H54 (cell line): Measurements from ENCODE around the gene GJE1.
A peak's percentile ranks its signal among the peaks of the same experiment; 100 is the strongest.
"Not testable (repeated sequence)": the region's sequence is repeated elsewhere in the genome, so short reads cannot be mapped to it uniquely, and the experiment has no call there.

ENCODE experiments used
- DNase-seq: peaks from one replicate; pipeline ENCODE4 v3.0.0; 2011; ENCODE audit warnings: low spot score, mixed read lengths; ENCODE audit not compliant: insufficient read length
- FAIRE-seq: peaks from 3 replicates; lab custom pipeline; 2011; peaks lifted over from hg19 to GRCh38; lab: Jason Lieb, UNC
- POLR2A ChIP-seq: IDR thresholded peaks from 2 replicates; pipeline ENCODE4 v1.6.1; 2011; ENCODE audit warnings: low read depth, mild to moderate bottlenecking, low read length

The GJE1 gene

GRCh38 chr6:142132625-142133024 is at the start of gene GJE1:
Gene GJE1 (plus strand): TSS chr6:142132925. CDS start chr6:142133159, 234 bp downstream.
- no peak for FAIRE-seq
- no peak for DNase-seq
- TF ChIP-seq POLR2A: no peak

GRCh38 chr6:142087950-142088857 is 44.5 kb upstream of the GJE1 start:
- no peak for DNase-seq
- TF ChIP-seq POLR2A: no peak
- no peak for FAIRE-seq

DNA sequence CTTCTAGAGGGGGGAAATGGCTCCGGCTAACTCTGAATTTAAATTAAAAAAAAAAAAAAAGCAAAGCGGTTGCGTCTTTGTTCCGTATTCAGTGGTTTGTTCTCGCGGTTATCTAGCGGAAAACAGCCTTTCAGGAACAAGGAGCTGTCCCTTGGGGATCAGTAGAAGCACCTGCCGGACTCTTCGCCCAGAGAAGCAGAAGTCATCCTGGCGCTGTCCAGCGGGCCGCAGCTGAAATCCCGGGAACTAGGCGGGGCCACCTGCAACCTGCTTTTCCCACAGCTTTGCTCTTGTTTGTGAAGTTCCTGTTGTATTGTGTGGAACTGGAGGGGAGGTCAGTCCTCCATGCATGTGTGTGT is 43.9 kb upstream of the GJE1 start:
- DNase-seq (no peak), FAIRE-seq (no peak)
- TF ChIP-seq POLR2A: no peak

DNA sequence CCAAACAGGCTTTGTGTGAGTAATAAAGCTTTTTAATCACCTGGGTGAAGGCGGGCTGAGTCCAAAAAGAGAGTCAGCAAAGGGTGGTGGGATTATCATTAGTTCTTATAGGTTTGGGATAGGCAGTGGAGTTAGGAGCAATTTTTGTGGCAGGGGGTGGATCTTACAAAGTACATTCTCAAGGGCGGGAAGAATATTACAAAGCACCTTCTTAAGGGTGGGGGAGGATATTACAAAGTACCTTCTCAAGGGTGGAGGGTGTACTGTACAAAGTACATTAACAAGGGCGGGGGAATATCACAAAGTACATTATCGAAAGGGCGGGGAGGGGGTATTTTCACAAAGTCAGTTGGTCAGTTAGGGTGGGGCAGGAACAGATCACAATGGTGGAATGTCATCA is 27.9 kb upstream of the GJE1 start:
- not testable (repeated sequence) for FAIRE-seq, DNase-seq

DNA sequence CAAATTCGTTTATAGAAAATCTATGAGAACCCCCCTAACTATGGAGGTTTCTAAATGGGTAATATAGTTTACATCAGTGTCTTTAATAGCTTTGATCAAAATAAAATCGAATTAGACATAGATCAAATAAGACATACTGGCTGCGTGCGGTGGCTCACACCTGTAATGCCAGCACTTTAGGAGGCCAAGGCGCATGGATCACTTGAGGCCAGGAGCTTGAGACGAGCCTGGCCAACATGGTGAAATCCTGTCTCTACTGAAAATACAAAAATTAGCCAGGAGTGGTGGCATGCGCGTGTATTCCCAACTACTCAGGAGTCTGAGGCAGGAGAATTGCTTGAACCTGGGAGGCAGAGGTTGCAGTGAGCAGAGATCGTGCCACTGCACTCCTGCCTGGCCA is 21.9 kb upstream of the GJE1 start:
- DNase-seq, FAIRE-seq: not testable (repeated sequence)

- DNase-seq: peak; percentile 9
- no peak for TF ChIP-seq POLR2A
- FAIRE-seq: peak; percentile 84
These were observed 20.2 kb upstream of the GJE1 start for GRCh38 chr6:142112451-142113061.

DNA sequence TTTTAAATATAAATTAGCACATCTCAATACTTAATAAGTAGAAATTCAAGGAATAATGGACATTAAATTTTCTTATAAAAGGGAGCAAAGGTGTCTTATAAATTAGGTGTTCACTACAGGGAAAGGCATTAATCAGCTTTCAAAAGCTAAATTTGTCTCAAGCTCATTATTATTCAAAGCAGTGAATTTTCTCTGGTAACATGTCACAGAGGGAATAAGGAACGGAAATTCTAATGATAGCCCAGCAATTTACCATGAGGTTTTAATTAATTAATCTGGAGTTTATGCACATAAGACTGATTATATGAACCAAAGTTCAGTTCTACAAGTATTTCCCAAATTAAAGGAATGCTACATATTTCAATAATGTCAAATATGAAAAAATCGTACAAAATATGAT is 15.4 kb upstream of the GJE1 start:
- TF ChIP-seq POLR2A: no peak
- FAIRE-seq: no peak
- no peak for DNase-seq

DNA sequence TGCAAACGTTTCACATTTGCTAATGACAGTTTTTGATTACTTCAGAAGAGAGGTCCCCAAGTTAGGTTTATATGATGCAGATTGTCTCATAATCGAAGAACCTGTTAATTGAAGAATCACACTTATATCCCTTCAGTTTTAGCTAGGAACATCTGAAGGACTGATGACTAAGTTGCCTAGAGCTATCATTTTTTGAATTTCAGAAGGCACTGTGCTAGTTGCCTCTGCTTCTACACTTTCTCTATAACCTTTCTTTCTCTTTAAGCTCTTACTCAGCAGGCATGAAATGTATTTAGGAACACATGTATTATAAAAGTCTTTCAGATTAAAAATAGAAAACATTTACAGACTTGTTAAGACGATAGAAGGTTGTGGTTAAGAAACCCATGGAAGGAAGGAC is 14.4 kb upstream of the GJE1 start:
- TF ChIP-seq POLR2A: no peak
- no peak for DNase-seq
- FAIRE-seq: no peak

DNA sequence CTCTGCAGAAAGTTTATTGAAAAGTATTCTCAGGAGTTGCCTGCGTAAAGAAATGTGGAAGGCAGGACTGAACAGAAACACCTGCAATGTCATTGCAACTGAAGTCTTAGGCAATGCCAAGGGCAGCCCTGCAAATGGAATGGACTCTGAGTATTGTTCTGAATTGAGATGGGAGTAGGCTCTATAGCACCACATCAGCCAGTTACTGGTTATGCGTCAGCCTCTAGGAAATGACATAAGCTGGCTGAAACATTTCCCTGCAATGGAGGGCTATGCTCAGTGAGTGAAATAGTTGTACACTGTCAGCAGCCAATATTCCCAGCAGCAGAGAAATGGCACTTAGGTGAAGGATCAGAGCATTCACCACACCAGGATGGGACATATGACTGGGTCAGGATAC is 13.8 kb upstream of the GJE1 start:
- DNase-seq (no peak), FAIRE-seq (no peak)
- TF ChIP-seq POLR2A: no peak

- no peak for TF ChIP-seq POLR2A
- FAIRE-seq (no peak), DNase-seq (no peak)
These were observed 11.4 kb upstream of the GJE1 start for GRCh38 chr6:142121342-142121741.

DNA sequence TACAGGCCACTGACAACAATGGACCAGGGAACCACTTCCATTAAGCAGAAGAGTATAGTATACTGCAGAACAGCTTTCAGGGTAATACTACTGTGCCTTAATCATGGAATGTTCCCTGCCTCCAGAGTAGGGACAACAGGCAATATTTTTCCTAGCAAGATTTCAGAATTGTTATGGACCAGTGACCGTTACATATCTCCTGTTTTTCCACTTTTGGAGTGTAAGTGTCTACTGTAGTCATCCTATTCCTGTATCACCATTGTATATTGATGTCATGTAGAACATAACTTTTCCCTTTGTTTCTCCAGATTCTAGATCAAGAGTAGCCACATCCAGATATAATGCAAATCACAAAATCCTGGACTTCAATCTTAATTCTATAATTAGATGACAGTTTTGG is 1.9 kb upstream of the GJE1 start:
- TF ChIP-seq POLR2A: no peak
- DNase-seq (no peak), FAIRE-seq (no peak)

- TF ChIP-seq POLR2A: no peak
- DNase-seq (no peak), FAIRE-seq (no peak)
These were observed 6.2 kb downstream of the GJE1 start for GRCh38 chr6:142138876-142139275.

GRCh38 chr6:142141531-142141930 is 8.8 kb downstream of the GJE1 start:
- FAIRE-seq: not testable (repeated sequence)

GRCh38 chr6:142146828-142147662 is 14.3 kb downstream of the GJE1 start, which contains the start of the genes NMBR and VTA1:
Gene NMBR (minus strand): TSS chr6:142147122. CDS start chr6:142088658, 58,464 bp downstream.
Gene VTA1 (plus strand): TSS chr6:142147263. CDS start chr6:142147288, 25 bp downstream.
- DNase-seq: peak; percentile 49
- peak; percentile 77 for TF ChIP-seq POLR2A
- FAIRE-seq: peak; percentile 99

More at GRCh38 chr6:142141531-142141930, 8.8 kb downstream of the GJE1 start:
- not testable (repeated sequence) for DNase-seq
